Stimulated activated CD4-positive, alpha-beta T cell treated with anti-CD3 and anti-CD28 coated beads, Interleukin-12 subunit alpha, Interleukin-12 subunit beta, amount 100 ng/mL, for 24 hours (primary cell): Measurements from ENCODE around the gene INO80B.
"Not testable (repeated sequence)": the region's sequence is repeated elsewhere in the genome, so short reads cannot be mapped to it uniquely, and the experiment has no call there.

ENCODE experiments used
- DNase-seq, 2 experiments: peaks; one replicate each; pipeline ENCODE4 v3.0.0-alpha.2; 2020; ENCODE audit warnings: low read depth in 2 of 2

The INO80B gene

GRCh38 chr2:74481961-74482800 lies 27.3 kb downstream of the INO80B start:
- no peak for DNase-seq

GRCh38 chr2:74482801-74483674 lies 28.2 kb downstream of the INO80B start, which contains the start of the genes CCDC142 and TTC31:
Gene CCDC142, minus strand, starts transcription at chr2:74482998. Its CDS starts 161 bp downstream, at chr2:74482837.
Gene TTC31, plus strand, starts transcription at chr2:74483081. Its CDS starts 15 bp downstream, at chr2:74483096.
- peak; percentile 85 to 93 for DNase-seq

- DNase-seq = not testable (repeated sequence)
Observed at GRCh38 chr2:74483675-74484164, 28.8 kb downstream of the INO80B start.

- no peak for DNase-seq
Observed at GRCh38 chr2:74486141-74486540, 31.3 kb downstream of the INO80B start.

GRCh38 chr2:74488643-74489481 lies 34.0 kb downstream of the INO80B start:
- no peak for DNase-seq

- DNase-seq = no peak
Observed at GRCh38 chr2:74489906-74490305, 35.0 kb downstream of the INO80B start.

DNA sequence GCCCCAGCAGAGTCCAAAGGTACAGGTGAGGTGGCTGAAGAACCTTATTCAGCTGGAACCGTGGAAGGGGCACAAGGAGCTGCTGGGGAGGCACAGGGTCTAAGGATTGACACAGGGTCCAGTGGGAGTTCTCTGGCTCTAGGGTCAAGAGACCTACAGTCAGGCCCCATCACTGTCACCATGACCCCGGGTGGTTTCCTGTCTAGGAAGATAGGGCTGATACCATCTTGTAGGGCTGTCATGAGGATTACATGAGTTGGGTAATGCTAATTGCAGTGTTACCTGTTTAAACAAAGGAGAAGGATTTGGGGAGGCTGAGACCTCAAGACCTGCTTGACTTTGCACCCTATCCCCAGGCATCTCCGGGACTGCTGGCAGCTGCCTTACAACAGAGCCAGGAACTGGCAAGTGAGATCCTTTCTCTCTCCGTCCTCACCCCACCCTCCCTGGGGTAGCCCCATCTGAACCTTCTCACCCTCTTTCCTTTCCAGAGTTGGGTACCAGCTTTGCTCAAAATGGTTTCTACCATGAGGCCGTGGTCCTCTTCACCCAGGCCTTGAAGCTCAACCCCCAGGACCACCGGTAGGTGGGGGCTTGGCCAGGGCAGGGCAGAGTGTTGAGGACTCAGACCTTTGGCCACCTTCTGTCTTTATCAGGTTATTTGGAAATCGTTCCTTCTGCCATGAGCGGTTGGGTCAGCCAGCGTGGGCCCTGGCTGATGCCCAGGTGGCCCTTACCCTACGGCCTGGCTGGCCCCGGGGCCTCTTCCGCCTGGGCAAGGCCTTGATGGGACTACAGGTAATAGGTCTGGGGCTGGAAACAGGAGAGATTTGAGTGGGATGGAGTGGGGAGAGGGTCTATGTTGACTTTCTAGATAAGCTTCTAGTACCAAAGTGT lies 37.0 kb downstream of the INO80B start:
- no peak for DNase-seq

- DNase-seq = no peak
Observed at GRCh38 chr2:74493546-74493945, 38.7 kb downstream of the INO80B start.

- no peak for DNase-seq
Observed at GRCh38 chr2:74495440-74495839, 40.6 kb downstream of the INO80B start.

- no peak for DNase-seq
Observed at GRCh38 chr2:74496997-74497776, 42.3 kb downstream of the INO80B start.

- peak in 1 of 2 experiments; percentile 16 for DNase-seq
Observed at GRCh38 chr2:74497777-74498499, 43.1 kb downstream of the INO80B start.

GRCh38 chr2:74498500-74499266 lies 43.8 kb downstream of the INO80B start:
- peak in 1 of 2 experiments; percentile 18 for DNase-seq

- peak in 1 of 2 experiments; percentile 43 for DNase-seq
Observed at GRCh38 chr2:74499267-74499939, 44.5 kb downstream of the INO80B start, which contains the start of gene LBX2. Gene LBX2, minus strand, starts transcription at chr2:74499603. Its CDS starts 66 bp downstream, at chr2:74499537.

DNA sequence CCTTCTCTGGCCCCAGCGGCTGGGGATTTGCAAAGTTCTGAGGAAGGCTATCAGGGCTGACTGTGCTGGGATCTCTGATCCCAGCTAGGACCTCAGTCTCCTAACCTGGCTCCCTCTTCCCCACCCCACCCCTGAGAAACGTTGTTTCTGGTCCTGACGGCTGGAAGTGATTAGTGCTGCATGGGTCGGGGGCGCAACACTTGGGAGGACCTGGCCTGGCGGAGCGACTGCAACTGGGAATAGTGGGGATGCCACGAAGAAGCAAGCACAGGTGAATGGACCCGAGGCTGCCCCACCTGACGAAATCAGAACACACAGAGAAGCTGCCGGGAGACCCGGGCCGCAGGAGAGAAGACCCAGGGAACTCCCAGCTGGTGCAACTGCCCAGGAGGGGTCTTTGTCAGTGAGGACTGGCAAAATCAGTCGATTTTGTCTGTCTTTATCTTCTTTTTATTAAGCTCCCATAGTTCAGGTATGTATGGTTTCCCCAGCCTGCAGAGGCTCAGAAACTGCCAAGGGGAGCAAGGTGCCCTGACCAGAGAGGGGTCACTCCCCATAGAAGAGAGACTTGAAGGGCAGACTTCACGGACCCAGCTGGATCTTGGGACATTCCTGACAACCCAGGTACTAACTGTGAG lies 45.2 kb downstream of the INO80B start:
- no peak for DNase-seq

GRCh38 chr2:74500578-74500946 lies 45.7 kb downstream of the INO80B start:
- no peak for DNase-seq

DNA sequence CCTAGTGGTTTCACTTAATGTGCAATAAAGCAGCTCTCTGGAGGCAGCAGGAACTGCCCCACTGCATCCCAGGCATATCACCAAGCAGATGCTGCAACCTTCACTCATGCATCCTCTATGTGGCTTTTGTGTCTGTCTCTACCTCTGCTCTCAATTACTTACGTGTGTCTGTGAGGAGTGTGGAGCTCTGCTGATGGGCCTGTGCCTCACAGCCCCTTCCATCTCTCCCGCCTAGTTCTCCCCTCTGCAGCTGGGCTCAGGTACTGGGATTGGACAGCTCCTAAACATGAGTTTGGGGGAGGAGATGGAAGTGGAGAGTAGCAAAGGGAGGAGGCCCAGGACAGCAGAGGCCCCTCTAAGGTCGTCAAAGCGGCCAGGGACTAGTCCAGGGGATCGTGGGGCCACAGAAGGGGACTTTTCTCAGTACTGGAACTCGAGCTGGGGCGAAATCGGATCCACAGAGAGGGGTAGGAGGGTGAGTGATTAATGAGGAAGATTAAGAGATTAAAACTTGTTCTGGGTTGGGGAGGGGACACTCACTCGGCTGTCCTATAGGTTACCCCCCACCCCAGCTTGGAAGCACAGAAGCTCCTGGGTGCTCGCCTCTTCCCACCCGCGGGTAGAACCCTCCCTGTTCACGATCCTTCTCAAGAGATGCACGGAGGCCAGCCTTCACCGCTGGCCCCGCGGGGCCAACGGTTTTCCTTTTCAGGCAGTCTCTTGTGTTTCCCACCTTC lies 46.6 kb downstream of the INO80B start:
- no peak for DNase-seq
